ENCODE measurements around the gene NMU. TPM values are rescaled to one million over a fixed set of nuclear protein-coding genes. Genes with fewer than 3 reads are reported as not detected.
"Not testable (repeated sequence)": the region's sequence is repeated elsewhere in the genome, so short reads cannot be mapped to it uniquely, and the experiment has no call there.

The NMU gene
- total RNA-seq, 1 donor from 2014 or later, result not detected

DNA sequence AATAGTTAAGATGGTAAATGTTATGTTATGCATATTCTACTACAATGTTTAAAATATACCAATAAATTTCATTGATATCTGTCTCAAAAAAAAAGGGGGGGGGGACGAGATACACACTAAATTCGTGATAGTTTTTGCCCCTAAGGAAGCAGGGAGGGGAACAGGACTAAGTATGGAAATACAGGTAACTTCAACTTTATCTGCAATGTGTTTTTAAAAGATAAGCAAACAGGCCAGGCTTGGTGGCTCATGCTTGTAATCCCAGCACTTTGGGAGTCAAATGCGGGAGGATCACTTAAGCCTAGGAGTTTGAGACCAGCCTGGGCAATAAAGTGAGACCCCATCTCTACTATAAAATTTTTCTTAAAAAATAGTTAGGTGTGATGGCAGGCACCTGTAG lies 76.0 kb downstream of the NMU start:
- no peak for DNase-seq (ENCODE audit: low spot score)

DNA sequence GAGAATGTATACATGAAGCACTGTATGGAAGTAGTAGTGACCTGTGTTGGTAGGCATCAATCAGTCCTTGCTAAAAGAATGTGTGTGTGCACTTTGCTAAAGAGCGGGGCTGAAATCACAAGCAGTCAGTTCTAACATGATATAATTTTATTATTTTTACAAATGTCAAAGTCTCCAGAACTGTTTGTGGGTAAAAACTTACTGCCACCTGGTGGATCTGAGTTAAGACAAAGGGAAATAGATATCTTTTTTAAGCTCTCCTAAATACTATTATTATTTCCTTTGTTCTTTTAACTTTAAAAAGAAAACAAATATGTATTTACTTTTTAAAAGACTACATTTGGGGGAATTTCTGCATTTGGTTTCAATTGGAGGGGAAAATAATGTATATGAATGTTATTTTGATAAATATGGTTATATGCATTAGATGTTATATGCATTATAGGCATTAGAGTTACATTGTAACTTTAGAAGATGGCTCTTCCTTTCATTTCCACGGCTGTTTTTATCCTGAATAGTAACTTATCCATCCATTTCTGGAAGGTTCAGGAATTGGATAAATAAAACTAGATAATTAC lies 81.6 kb downstream of the NMU start:
- DNase-seq (ENCODE audit: low spot score), result peak; percentile 49

DNA sequence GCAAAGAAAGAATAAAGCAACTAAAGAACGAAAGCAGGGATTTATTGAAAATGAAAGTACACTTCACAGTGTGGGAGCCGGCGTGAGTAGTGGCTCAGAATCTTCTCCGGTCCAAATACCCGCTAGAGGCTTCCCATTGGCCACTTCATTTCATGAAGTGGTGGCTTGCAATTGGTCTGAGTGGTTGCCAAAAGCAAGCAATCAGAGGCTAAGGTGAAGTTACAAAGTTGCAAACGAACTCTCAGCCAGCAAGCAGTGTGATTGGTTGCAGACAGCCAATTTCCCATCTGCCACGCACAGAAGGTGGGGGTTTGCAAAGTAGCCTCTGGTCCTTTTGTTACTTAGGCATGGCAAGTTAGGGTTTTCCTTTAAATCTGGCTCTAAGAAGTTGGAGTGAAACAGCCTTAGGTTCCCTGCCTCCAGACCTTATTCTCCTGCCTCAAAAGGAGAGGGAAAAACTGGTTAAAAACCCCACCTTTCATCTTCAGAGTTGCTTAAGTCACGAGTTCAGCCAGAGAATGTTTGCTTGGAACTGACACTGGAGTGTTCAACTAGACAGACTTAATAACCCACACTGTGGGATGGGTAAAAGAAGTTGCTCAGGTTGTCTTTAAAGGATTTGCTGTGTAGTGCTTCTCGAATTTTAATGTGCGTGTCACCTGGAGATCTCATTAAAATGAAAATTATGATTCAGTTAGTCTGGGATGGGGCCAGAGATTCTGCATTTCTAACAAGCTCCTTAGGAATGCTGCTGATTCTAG lies 82.5 kb downstream of the NMU start:
- peak; percentile 48 for DNase-seq (ENCODE audit: low spot score)

DNA sequence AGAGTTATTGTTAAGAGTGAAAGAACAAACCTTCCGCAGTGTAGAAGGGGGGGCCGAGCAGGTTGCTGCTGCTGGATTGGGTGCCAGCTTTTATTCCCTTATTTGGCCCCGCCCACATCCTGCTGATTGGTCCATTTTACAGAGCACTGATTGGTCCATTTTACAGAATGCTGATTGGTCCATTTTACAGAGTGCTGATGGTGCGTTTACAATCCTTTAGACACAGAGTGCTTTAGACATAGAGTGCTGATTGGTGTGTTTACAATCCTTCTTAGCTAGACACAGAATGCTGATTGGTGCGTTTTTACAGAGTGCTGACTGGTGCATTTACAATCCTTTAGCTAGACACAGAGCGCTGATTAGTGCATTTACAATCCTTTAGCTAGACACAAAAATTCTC lies 84.1 kb downstream of the NMU start:
- not testable (repeated sequence) for DNase-seq (ENCODE audit: low spot score)

DNA sequence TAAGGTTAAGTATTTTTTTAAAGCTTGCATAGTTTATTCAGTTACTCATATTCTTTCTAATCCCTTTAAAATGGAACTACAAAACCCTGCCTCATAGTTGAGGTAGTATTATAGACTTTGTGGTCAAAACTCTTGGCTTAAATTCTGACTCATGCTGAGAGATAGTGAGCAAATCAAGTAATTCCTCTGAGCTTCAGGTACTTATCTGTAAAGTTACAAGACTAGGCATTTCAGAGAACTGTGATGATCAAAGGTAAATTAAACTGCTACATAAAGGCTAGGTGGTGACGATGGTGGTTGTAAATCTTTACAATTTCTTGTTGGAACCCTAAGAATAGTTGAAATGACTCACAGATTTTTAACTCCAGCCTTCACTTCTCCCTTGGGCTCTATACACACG lies 86.2 kb downstream of the NMU start:
- peak; percentile 77 for DNase-seq (ENCODE audit: low spot score)

DNA sequence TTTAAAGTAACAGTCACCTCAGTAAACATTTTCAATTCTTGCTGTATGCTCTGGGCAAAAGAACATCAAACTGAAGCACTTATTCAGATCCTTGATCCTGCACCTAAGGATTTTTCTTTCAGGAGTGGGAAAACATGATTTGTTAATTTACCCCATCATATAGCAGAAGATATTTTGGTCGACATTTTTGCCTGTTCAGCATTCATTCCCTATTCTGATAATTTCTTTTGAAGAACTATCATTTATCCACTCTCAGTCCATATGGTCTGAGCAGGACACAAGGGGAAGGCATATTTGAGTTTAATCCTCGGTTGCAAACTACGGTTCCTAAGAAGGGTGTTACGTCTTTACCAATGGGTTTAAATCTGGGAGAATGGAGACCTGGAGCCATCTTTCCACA lies 88.2 kb downstream of the NMU start:
- no peak for DNase-seq (ENCODE audit: low spot score)

DNA sequence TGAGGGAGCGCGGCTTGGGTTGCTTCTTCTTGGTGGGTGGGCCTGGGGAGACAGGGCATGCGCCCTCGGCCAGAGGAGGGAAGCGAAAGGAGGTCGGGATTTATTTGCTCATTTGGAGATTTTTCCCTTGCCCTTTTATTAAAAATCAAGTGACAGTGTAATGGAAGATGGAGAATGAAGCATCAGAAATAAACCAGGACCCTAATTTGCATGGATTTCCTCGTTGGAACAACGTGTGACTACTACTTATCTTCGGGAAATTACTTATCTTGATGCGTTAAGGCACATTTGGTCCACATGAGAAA lies 88.7 kb downstream of the NMU start:
- DNase-seq (ENCODE audit: low spot score), result no peak

DNA sequence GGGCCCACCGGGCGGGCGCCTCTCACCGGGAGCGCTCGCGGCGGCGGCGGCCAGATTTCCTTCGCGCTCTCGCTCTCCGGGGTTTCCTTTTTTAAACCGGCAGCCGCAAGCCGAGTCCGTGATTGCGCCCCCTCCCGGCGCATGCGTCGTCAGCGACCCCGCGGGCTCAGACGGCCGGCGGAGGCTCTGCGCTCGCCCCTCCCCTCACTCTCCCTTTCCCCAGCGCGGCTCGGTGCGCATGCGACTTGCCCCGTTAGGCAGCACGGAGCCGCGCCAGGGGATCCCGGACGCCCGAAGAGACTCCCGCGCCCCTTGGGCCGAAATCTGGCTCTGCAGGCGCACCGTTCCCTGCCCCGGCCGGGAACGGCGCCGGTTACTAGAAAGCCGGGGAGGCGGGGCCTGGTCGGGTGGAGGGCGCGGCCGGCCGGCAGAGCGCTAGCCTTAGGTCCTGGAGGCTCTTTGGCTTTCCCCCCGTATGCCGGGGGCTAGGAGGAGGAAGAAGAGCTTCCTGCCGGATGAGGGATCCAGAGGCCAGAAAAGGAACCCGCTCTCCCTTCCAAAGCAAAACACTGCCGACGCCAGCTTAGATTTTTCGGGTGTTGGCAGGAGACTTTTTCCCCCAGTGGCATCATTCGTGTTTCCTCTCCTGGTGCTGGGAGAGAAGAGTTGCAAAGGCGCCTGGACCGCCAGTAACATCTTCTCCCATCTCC lies 89.2 kb downstream of the NMU start, which contains the start of gene CLOCK:
Gene CLOCK (minus strand): TSS at position 154 of the 710 bp plus-strand sequence. CDS start 64,124 bp downstream, outside the sequence.
- peak; percentile 94 for DNase-seq (ENCODE audit: low spot score)

DNA sequence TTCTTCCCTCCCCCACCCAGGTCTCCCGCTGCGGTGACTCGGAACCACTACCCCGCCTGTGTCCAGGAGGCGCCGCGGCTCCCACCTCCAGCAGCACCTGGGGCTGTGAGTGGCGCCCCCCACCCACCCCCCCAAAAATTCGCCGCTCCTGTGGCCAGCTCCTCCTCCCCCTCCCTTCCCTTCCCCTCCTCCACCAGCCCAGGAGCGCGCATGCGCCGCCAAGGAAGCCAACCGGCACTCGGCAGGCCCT lies 89.7 kb downstream of the NMU start:
- no peak for DNase-seq (ENCODE audit: low spot score)

DNA sequence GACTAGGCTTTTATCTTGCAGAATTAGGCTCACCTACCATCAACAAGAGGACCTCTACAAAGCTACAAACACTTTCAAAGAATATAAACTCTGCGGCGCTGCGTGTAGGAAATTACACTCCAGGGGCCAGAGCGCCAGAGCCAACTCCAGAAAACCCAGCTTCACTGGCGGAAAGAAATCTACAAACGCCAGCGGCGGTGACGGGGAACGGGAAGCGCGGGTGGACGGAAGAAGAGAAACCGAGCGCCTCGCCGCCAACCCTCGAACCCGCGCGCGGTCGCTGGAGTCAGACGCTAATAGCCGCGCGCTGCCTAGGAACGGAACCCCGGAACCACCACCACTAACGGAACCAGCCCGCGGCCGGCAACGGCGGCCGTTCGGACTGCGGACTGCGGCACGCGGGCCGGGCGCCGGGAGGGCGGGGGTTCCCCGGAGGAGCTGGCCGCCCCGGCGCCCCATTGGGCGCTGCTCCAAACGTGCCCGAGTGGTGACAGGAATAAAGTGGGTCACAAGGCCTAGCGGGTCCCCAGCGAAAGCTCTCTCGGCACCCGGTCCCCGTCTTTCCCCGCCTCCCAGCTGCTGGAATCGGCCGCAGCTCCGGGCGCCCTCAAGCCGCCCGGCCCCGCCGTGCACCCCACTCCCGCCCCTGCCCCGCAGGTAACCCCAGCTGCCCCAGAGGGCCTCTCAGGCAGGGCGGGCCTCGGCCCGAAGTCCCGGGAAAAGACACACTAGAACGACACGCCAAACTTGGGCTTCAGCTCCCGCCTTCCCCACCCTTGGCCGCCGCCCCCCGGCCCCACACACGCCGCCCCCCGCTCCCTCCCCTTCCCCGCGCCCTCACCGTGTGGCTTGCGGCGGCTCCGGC lies 90.2 kb downstream of the NMU start:
- peak; percentile 87 for DNase-seq (ENCODE audit: low spot score)

Other genes with a start within 250 kb of the NMU start
- gene TMEM165, start 240.3 kb downstream of the NMU start, total RNA-seq (ENCODE audit: insufficient read depth, low replicate concordance), result 225 TPM
- 27.9 TPM for gene CLOCK, start 89.4 kb downstream of the NMU start, total RNA-seq (ENCODE audit: insufficient read depth, low replicate concordance)
- not detected for gene PDCL2, start 44.1 kb downstream of the NMU start, total RNA-seq (ENCODE audit: insufficient read depth, low replicate concordance)
- not detected for gene EXOC1L, start 183.5 kb upstream of the NMU start, total RNA-seq (ENCODE audit: insufficient read depth, low replicate concordance)
- 51.3 TPM for gene EXOC1, start 217.3 kb upstream of the NMU start, total RNA-seq (ENCODE audit: insufficient read depth, low replicate concordance)

Measured in umbilical cord (tissue), 2 donors.